ENCODE measurements around the gene CST7.

The CST7 gene

DNA sequence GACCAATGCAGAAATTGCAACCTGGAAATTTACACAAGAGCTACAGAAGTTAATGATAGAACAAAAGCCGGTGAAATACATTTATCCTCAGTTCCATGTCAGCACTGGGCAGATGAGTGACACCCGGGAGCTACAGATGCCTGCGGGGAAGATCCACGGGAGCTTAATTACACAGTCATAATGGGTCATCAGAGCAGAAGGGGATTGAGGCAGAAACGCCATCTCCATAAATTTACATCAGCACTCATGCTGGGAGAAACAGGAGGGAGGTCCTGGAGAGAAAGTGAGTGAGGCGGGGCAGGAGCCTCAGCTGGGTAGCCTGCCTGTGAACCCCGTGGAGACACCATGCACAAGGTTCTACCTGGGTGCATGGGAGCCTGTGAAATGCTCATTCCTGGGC lies 37.6 kb upstream of the CST7 start:
- Histone ChIP-seq H3K27ac (ENCODE audit: low read length) (no peak overlapping the region), H3K9ac (ENCODE audit: low read depth, low read length) (no peak overlapping the region), H3K36me3 (ENCODE audit: insufficient read depth, low read length) (no peaks in the 10 kb centered on the region), H3K79me2 (ENCODE audit: insufficient read depth, low read length) (no peaks in the 10 kb centered on the region), H3K9me3 (ENCODE audit: insufficient read depth, low read length, severe bottlenecking) (peaks cover 18% of the 10 kb centered on the region), H3K27me3 (ENCODE audit: insufficient read depth, low read length, poor library complexity) (no peaks in the 10 kb centered on the region), H4K20me1 (ENCODE audit: insufficient read depth, low read length) (no peaks in the 10 kb centered on the region), H3K4me1 (ENCODE audit: insufficient read depth, low read length) (no peaks in the 10 kb centered on the region), H3K4me3 (ENCODE audit: low read depth in 1 of 2, low read length in 2 of 2) (no peak overlapping the region), H2AFZ (ENCODE audit: low read depth, low read length) (no peak overlapping the region), H3K4me2 (ENCODE audit: insufficient read depth, low read length) (no peak overlapping the region)
- ATAC-seq (ENCODE audit: insufficient read depth, low read depth) (no peak), DNase-seq (no peak)
- no peak for TF ChIP-seq EZH2 (IDR thresholded peaks at IDR 0.05; ENCODE audit: borderline replicate concordance, low read depth, low read length, severe bottlenecking)
- TF ChIP-seq, protein P1, sequence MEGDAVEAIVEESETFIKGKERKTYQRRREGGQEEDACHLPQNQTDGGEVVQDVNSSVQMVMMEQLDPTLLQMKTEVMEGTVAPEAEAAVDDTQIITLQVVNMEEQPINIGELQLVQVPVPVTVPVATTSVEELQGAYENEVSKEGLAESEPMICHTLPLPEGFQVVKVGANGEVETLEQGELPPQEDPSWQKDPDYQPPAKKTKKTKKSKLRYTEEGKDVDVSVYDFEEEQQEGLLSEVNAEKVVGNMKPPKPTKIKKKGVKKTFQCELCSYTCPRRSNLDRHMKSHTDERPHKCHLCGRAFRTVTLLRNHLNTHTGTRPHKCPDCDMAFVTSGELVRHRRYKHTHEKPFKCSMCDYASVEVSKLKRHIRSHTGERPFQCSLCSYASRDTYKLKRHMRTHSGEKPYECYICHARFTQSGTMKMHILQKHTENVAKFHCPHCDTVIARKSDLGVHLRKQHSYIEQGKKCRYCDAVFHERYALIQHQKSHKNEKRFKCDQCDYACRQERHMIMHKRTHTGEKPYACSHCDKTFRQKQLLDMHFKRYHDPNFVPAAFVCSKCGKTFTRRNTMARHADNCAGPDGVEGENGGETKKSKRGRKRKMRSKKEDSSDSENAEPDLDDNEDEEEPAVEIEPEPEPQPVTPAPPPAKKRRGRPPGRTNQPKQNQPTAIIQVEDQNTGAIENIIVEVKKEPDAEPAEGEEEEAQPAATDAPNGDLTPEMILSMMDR (IDR thresholded peaks at IDR 0.05; ENCODE audit: borderline replicate concordance, extremely low read depth, low read length, poor library complexity, severe bottlenecking) = no peak

DNA sequence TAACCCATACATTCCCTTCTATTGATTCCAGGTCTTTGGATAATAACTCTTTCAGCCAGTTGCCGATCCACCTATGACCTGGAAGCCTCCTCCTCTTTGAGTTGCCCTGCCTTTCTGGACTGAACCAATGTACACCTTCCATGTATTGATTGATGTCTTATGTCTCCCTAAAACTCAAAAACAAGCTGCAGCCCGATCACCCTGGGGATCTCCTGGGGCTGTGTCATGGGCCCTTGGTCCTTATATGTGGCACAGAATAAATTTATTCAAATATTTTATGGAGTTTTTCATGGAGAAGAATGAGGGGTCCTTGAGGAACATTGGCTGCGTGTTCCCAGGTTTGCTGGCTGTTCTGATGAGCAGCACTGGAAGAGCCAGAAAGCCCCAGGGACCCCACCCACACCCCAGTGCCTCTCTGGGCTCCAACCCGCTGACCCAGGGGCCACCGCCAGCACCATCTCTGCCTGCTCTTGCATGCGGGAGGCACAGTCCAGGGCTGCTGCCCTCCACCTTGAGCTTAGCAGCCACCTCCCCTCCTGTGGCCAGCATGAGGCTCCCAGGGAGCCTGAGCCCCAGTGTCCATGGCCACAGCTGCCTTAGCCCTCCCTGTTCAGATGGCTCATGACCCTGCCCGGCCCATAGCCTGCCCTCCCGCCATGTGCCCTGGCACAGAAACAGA lies 36.5 kb upstream of the CST7 start:
- Histone ChIP-seq H3K36me3 (ENCODE audit: insufficient read depth, low read length) (no peaks in the 10 kb centered on the region), H3K4me3 (ENCODE audit: low read depth in 1 of 2, low read length in 2 of 2) (no peak overlapping the region), H2AFZ (ENCODE audit: low read depth, low read length) (no peak overlapping the region), H4K20me1 (ENCODE audit: insufficient read depth, low read length) (no peaks in the 10 kb centered on the region), H3K9me3 (ENCODE audit: insufficient read depth, low read length, severe bottlenecking) (peaks cover 9% of the 10 kb centered on the region), H3K27me3 (ENCODE audit: insufficient read depth, low read length, poor library complexity) (no peaks in the 10 kb centered on the region), H3K4me1 (ENCODE audit: insufficient read depth, low read length) (no peaks in the 10 kb centered on the region), H3K27ac (ENCODE audit: low read length) (no peak overlapping the region), H3K4me2 (ENCODE audit: insufficient read depth, low read length) (no peak overlapping the region), H3K9ac (ENCODE audit: low read depth, low read length) (no peak overlapping the region), H3K79me2 (ENCODE audit: insufficient read depth, low read length) (no peaks in the 10 kb centered on the region)
- no peak for TF ChIP-seq EZH2 (IDR thresholded peaks at IDR 0.05; ENCODE audit: borderline replicate concordance, low read depth, low read length, severe bottlenecking)
- TF ChIP-seq, protein P1 (IDR thresholded peaks at IDR 0.05; ENCODE audit: borderline replicate concordance, extremely low read depth, low read length, poor library complexity, severe bottlenecking) = no peak
- ATAC-seq (ENCODE audit: insufficient read depth, low read depth) = no peak
- DNase-seq = no peak

DNA sequence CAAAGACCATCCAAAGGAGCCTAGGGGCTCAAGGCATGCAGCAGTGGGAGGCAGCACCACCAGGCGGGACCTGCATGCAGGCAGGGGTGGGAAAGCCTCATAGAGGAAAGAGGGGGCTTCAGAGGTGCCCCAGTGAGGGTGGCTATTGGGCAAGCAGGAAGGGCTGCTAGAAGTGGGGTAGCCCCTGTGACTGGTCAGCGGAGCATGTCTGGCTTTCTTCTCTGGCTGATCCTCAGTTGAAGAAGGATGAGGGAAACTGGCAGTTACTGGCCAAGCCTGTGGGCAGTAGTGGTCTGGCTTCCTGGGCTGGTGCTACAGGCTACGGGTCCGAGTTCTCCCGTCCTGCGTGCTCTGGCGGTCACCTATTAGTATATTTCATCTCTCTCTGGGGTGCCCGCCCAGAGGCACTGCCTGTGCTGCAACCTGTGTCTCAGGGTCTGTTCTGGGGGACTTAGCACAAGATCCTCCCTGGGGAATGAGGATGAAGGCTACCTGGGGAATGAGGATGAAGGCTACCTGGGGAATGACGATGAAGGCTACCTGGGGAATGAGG lies 35.9 kb upstream of the CST7 start:
- no peak for DNase-seq
- no peak overlapping the region for H3K4me2 ChIP-seq (ENCODE audit: insufficient read depth, low read length)
- no peaks in the 10 kb centered on the region for H3K4me1 ChIP-seq (ENCODE audit: insufficient read depth, low read length)
- TF ChIP-seq, protein P1 (IDR thresholded peaks at IDR 0.05; ENCODE audit: borderline replicate concordance, extremely low read depth, low read length, poor library complexity, severe bottlenecking) = no peak
- no peak for TF ChIP-seq EZH2 (IDR thresholded peaks at IDR 0.05; ENCODE audit: borderline replicate concordance, low read depth, low read length, severe bottlenecking)
- no peak overlapping the region for H3K27ac ChIP-seq (ENCODE audit: low read length)
- H3K9me3 ChIP-seq (ENCODE audit: insufficient read depth, low read length, severe bottlenecking) = peaks cover 9% of the 10 kb centered on the region
- H3K79me2 ChIP-seq (ENCODE audit: insufficient read depth, low read length) = no peaks in the 10 kb centered on the region
- no peak overlapping the region for H3K4me3 ChIP-seq (ENCODE audit: low read depth in 1 of 2, low read length in 2 of 2)
- H4K20me1 ChIP-seq (ENCODE audit: insufficient read depth, low read length) = no peaks in the 10 kb centered on the region
- no peaks in the 10 kb centered on the region for H3K27me3 ChIP-seq (ENCODE audit: insufficient read depth, low read length, poor library complexity)
- H3K9ac ChIP-seq (ENCODE audit: low read depth, low read length) = no peak overlapping the region
- H3K36me3 ChIP-seq (ENCODE audit: insufficient read depth, low read length) = no peaks in the 10 kb centered on the region
- H2AFZ ChIP-seq (ENCODE audit: low read depth, low read length) = no peak overlapping the region
- ATAC-seq (ENCODE audit: insufficient read depth, low read depth) = no peak

Data from DND-41 (cell line).